K562 (cell line): ENCODE data around the gene KCTD16.

Source experiments
- KLF6 ChIP-seq: fragments of 250-450 bp; sonication (Bioruptor Pico); IDR thresholded peaks from 2 replicates; pipeline ENCODE4 v1.4.0; 2020; ENCODE audit warnings: mild to moderate bottlenecking, moderate library complexity, borderline replicate concordance
- NBN ChIP-seq: fragments of 450-650 bp; IDR thresholded peaks from 2 replicates; pipeline ENCODE4 v1.6.1; 2016; ENCODE audit warnings: low read depth, mild to moderate bottlenecking
- POLR2A ChIP-seq: fragments of 450-650 bp; conservative IDR thresholded peaks from 2 replicates; pipeline ENCODE4 v1.6.1; 2016
- RAD21 ChIP-seq, 2 experiments: fragments of 250-450 bp in 1 of 2; fragments of 450-650 bp in 1 of 2; sonication (Bioruptor Pico) in 1 of 2; formaldehyde crosslinking in 1 of 2; IDR thresholded peaks in 1 of 2; conservative IDR thresholded peaks in 1 of 2; 2 replicates each; pipeline versions ENCODE4 v1.4.0 to v1.8.0; 2020 to 2022; ENCODE audit warnings: mild to moderate bottlenecking in 2 of 2, moderate library complexity in 1 of 2
- REST ChIP-seq, 2 experiments: fragments of 450-650 bp; formaldehyde crosslinking in 1 of 2; IDR thresholded peaks; 2 replicates each; pipeline versions ENCODE4 v1.4.0 to v1.6.1; 2014 to 2020; ENCODE audit warnings: mild to moderate bottlenecking in 2 of 2, borderline replicate concordance in 1 of 2, low read depth in 1 of 2

- TF ChIP-seq KLF6 (no peak), NBN (no peak), POLR2A (no peak), RAD21 (CRISPR knock-in tag; conservative IDR thresholded peaks at IDR 0.05 in 1 of 2, IDR thresholded peaks at IDR 0.05 in 1 of 2) (no peak), REST (IDR thresholded peaks at IDR 0.05; ENCODE audit: borderline replicate concordance) (no peak), REST (CRISPR knock-in tag; IDR thresholded peaks at IDR 0.05; ENCODE audit: low read depth) (no peak)
These were observed 114.3 kb downstream of the KCTD16 start for GRCh38 chr5:144284931-144285502.
